Transverse colon (tissue), 4 donors: ENCODE data around the gene LMF1. TPM values are rescaled to one million over a fixed set of nuclear protein-coding genes. Genes with fewer than 3 reads are reported as not detected.
A peak's percentile ranks its signal among the peaks of the same experiment; 100 is the strongest.

Experiments
- DNase-seq: peaks from one replicate; pipeline ENCODE4 v3.0.0-alpha.2; 2019
- H3K27ac ChIP-seq, 4 donors: fragments of 200-600 bp; sonication (generic); 2 replicates each; pipeline ENCODE4 v1.5.1; 2016 to 2018; ENCODE audit warnings: inconsistent platforms in 4 of 4
- H3K27me3 ChIP-seq: fragments of 200-600 bp; sonication (generic); 2 replicates; pipeline ENCODE4 v1.5.1; 2017; ENCODE audit warnings: inconsistent platforms
- H3K36me3 ChIP-seq, 4 donors: fragments of 200-600 bp; sonication (generic); 2 replicates each; pipeline ENCODE4 v1.5.1; 2017 to 2019; ENCODE audit warnings: inconsistent platforms in 4 of 4
- H3K4me1 ChIP-seq, 4 donors: fragments of 200-600 bp; sonication (generic); 2 replicates each; pipeline ENCODE4 v1.5.1; 2017 to 2020; ENCODE audit warnings: inconsistent platforms in 4 of 4
- H3K4me3 ChIP-seq, 4 donors: fragments of 200-600 bp; sonication (generic); 1 replicate in 1 of 4; 2 replicates in 3 of 4; pipeline versions ENCODE4 v1.5.1 to v1.6.1; 2017 to 2019; ENCODE audit warnings: inconsistent platforms in 4 of 4
- H3K9me3 ChIP-seq, 2 donors: fragments of 200-600 bp; sonication (generic); 2 replicates each; pipeline ENCODE4 v1.5.1; 2017 to 2019; ENCODE audit warnings: inconsistent platforms in 2 of 2
- EP300 ChIP-seq: sonication (generic); formaldehyde crosslinking; IDR thresholded peaks from one replicate; pipeline ENCODE4 v1.6.1; 2017; ENCODE audit warnings: antibody characterized with exemption, low read depth
- POLR2A ChIP-seq: fragments of 450-650 bp; IDR thresholded peaks from one replicate; pipeline ENCODE4 v1.6.1; 2016; ENCODE audit warnings: antibody characterized with exemption, mild to moderate bottlenecking, moderate library complexity
- POLR2AphosphoS5 ChIP-seq, 3 donors: sonication (generic); formaldehyde crosslinking; IDR thresholded peaks; one replicate each; pipeline ENCODE4 v1.6.1; 2016; ENCODE audit warnings: antibody characterized with exemption in 3 of 3
- WGBS, 2 donors: methylation state at CpG; one replicate each; pipeline ENCODE4 v1.1.5; 2018; ENCODE audit warnings: low coverage in 1 of 2; 5-methylcytosine and 5-hydroxymethylcytosine counted together
- in situ Hi-C, 4 donors: fragments of 200-750 bp; cut with MboI; loops; one replicate each; pipeline versions ENCODE4 v1.15.0 to v1.15.1; 2017; ENCODE audit warnings: low sequenced_read_pairs in 3 of 4, low pct_ligation_motif_present in 1 of 4, low pct_unique_long_range_greater_than_20kb in 1 of 4
- intact Hi-C: fragments of 100-400 bp; cut with DNase I; formaldehyde crosslinking; loops from one replicate; pipeline ENCODE4 v1.15.1; 2023; ENCODE audit warnings: low total_unique reads
- total RNA-seq, 4 donors: library from RNA; depleted of rRNA; stranded (reverse); fragments of >200 nt; gene quantifications; one replicate each; pipeline ENCODE4 v1.1.0, GENCODE V29; 2016
- TF ChIP-seq, protein P1 (sequence below), 5 experiments: fragments of 200-600 bp in 3 of 5; fragments of 450-650 bp in 2 of 5; sonication (generic) in 3 of 5; IDR thresholded peaks; 1 replicate in 2 of 5; 2 replicates in 3 of 5; pipeline ENCODE4 v1.5.1; 2016 to 2017; ENCODE audit warnings: antibody characterized with exemption in 5 of 5, inconsistent platforms in 3 of 5, mild to moderate bottlenecking in 2 of 5, moderate library complexity in 1 of 5

Gene LMF1
- total RNA-seq, 4 donors from 2014 or later, result 15.9 to 34.8 (median 19.6) TPM

DNA sequence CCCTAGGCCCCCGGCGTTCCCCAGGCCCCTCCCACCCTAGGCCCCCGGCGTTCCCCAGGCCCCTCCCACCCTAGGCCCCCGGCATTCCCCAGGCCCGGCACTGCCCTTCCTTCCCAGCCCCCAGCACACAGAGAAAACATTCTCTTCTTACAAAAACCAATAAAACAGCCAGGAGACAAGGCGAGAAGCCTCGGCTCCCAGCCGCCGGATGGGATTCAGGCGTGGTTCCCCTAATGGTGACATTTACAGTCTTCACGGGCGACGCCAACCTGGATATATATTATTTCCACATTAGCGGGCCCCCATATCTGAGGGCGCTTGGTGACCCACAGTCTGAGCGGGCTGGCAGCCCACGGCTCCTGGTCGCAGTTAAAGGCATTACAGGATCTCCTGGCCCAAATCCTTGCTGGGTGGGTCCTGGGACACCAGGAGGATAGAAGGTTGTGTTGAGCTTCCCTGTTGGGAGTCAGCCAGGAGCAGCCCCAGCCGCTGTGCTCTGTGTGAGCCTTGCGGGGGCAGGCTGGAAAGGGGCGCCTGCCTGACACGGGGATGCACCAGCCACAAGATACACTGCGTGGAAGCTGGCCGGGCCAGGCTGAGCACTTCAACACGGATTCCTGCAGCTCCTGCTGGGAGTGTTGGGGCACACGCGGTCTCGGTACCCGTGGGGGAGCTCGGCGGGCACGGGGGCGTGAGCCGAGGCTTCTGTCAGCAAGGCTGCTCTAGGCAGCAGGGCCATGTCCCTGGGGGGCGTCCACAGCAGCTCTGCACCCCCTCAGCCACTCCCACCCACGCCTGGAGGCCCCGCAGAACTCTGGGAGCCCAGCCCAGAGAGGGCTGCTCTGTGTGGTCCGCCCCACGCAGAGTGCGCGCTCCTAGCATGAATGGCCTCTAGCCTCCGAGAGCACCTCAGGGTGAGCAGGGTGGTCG lies 83.7 kb downstream of the LMF1 start:
- H3K9me3 ChIP-seq, result peaks cover 11 to 13% of the 10 kb centered on the region in 2 donors
- no peak for DNase-seq
- intact Hi-C loops (loop anchor here (5.0 kb wide), 1 partner anchor 180 kb away; the partner anchor contains the start of gene FBXL16), in situ Hi-C loops (no loop called here)
- H3K27me3 ChIP-seq, result no peaks in the 10 kb centered on the region
- H3K4me3 ChIP-seq, result no peak overlapping the region
- H3K4me1 ChIP-seq, result no peaks in the 10 kb centered on the region
- no peak overlapping the region for H3K27ac ChIP-seq
- 83% methylated on average over 23 of the region's 44 CpGs; no CpG with 5 or more reads in 1 of the 2 donors for WGBS, 2 donors
- TF ChIP-seq, protein P1, sequence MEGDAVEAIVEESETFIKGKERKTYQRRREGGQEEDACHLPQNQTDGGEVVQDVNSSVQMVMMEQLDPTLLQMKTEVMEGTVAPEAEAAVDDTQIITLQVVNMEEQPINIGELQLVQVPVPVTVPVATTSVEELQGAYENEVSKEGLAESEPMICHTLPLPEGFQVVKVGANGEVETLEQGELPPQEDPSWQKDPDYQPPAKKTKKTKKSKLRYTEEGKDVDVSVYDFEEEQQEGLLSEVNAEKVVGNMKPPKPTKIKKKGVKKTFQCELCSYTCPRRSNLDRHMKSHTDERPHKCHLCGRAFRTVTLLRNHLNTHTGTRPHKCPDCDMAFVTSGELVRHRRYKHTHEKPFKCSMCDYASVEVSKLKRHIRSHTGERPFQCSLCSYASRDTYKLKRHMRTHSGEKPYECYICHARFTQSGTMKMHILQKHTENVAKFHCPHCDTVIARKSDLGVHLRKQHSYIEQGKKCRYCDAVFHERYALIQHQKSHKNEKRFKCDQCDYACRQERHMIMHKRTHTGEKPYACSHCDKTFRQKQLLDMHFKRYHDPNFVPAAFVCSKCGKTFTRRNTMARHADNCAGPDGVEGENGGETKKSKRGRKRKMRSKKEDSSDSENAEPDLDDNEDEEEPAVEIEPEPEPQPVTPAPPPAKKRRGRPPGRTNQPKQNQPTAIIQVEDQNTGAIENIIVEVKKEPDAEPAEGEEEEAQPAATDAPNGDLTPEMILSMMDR (IDR thresholded peaks at IDR 0.05), result no peak
- no peak for TF ChIP-seq POLR2AphosphoS5 (IDR thresholded peaks at IDR 0.05)
- TF ChIP-seq EP300, result no peak
- TF ChIP-seq POLR2A, result no peak
- H3K36me3 ChIP-seq, result peaks cover 0 to 7% (median 3%) of the 10 kb centered on the region in 4 donors

DNA sequence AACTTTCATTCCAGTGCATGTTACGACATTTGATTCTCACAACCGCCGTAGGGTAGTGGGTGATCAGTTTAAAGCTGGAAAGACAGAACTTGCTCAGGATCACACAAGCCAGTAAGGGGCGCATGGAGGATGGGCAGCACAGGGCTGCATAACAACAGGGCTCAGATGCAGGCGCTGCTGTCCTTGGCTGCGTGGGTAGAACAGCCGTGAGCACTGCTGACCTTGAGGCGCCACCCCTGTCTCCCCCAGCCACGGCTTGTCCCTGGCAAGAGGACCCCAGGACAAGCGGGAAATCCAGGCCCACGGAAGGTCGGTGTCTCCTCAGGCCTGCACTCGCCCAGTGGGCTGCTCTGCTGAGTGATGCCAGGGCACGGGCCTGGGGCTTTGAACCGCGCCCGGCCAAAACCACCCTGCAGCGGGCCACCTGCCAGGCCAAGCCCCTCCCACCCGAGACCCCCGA lies 84.7 kb downstream of the LMF1 start:
- DNase-seq, result no peak
- H3K36me3 ChIP-seq, result peaks cover 0 to 7% (median 3%) of the 10 kb centered on the region in 4 donors
- no peaks in the 10 kb centered on the region for H3K27me3 ChIP-seq

DNA sequence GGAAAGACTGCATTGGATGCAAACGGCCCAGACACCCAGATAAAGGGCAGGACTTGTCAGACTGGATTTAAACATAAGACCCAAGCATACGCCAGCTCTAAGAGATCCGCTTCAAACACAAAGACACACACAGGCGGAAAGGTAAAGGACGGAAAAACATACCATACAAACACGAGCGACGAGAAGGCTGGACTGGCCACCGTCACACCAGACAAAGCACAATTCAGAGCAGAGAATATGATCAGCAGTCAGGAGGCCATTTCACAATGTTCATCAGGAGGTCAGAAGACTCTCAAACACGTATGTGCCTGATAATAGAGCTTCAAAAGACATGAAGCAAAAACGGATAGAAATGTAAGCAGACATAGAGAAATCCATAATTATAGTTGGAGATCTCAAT lies 85.4 kb downstream of the LMF1 start:
- TF ChIP-seq, protein P1 (IDR thresholded peaks at IDR 0.05), result no peak
- TF ChIP-seq POLR2A (no peak), EP300 (no peak), POLR2AphosphoS5 (IDR thresholded peaks at IDR 0.05) (no peak)
- DNase-seq, result no peak
- Histone ChIP-seq H3K4me1 (no peaks in the 10 kb centered on the region), H3K36me3 (peaks cover 0 to 7% (median 3%) of the 10 kb centered on the region in 4 donors), H3K9me3 (peaks cover 11 to 13% of the 10 kb centered on the region in 2 donors), H3K27me3 (no peaks in the 10 kb centered on the region), H3K27ac (no peak overlapping the region), H3K4me3 (no peak overlapping the region)
- 86 to 94% methylated on average over 11 of the region's 11 CpGs for WGBS, 2 donors
- intact Hi-C loops (loop anchor here (5.0 kb wide), 1 partner anchor 178 kb away; the partner anchor contains the start of gene FBXL16), in situ Hi-C loops (no loop called here)

More for the DNA sequence above, 84.7 kb downstream of the LMF1 start:
- in situ Hi-C loops (no loop called here), intact Hi-C loops (loop anchor here (5.0 kb wide), 1 partner anchor 179 kb away; the partner anchor contains the start of gene FBXL16)
- Histone ChIP-seq H3K4me3 (no peak overlapping the region), H3K27ac (peak overlapping the region in 1 of 4 donors; percentile 33), H3K4me1 (no peaks in the 10 kb centered on the region), H3K9me3 (peaks cover 11 to 13% of the 10 kb centered on the region in 2 donors)
- 75 to 87% methylated on average over 3 to 17 of the region's 20 CpGs for WGBS, 2 donors
- TF ChIP-seq EP300, result no peak
- TF ChIP-seq POLR2AphosphoS5 (IDR thresholded peaks at IDR 0.05), result no peak
- TF ChIP-seq, protein P1 (IDR thresholded peaks at IDR 0.05), result no peak
- no peak for TF ChIP-seq POLR2A

DNA sequence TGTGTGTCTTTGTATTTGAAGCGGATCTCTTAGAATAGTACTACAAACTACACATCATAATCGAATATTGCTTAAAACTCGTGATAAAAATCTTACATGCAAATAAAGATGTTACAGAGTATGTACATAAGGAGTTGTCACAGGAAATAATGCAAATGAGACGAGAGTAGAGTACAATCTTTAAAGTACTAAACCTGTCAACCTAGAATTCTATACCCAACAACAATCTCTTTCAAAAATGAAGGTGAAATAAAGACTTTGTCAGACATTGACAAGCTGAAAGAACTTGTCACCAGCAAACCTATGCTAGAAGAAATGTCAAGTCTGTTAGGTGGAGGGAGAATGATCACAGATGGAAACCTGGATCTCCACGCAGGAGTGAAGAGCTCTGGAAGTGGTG lies 86.6 kb downstream of the LMF1 start:
- in situ Hi-C loops (no loop called here), intact Hi-C loops (no loop called here)
- H3K4me1 ChIP-seq, result no peaks in the 10 kb centered on the region
- H3K9me3 ChIP-seq, result peaks cover 11 to 13% of the 10 kb centered on the region in 2 donors
- peaks cover 0 to 7% (median 3%) of the 10 kb centered on the region in 4 donors for H3K36me3 ChIP-seq
- no peaks in the 10 kb centered on the region for H3K27me3 ChIP-seq
- no peak overlapping the region for H3K27ac ChIP-seq
- TF ChIP-seq POLR2AphosphoS5 (IDR thresholded peaks at IDR 0.05) (no peak), EP300 (no peak), POLR2A (no peak)
- no peak overlapping the region for H3K4me3 ChIP-seq
- no peak for DNase-seq
- WGBS, 2 donors, result 91 to 92% methylated on average over 5 of the region's 5 CpGs
